GDM1 (cell line): ENCODE measurements around the gene CUL1.
A peak's percentile ranks its signal among the peaks of the same experiment; 100 is the strongest.

Experiments
- DNase-seq: peaks from one replicate; lab custom pipeline; 2025; lab: John Stamatoyannopoulos, UW

CUL1 gene

GRCh38 chr7:148761499-148762278 lies 63.0 kb downstream of the CUL1 start:
- DNase-seq, result no peak

DNA sequence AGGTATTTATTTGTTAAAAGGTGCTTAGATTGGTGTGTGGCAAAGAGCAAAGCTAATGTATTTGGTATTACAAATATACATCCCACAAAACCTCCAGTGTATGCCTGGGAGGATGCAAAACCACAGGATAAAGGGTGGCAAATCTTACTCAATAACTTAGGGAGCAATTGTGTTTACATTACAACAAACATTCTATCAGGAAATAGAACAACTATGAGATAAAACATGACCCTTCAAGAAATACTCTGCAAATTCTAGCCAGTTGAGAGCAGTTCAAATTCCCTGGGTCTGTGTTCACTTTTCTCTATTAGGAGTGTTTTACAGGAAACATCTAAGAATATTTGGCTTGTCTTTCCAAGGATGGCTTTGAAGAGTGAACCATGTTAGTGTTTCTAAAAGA lies 64.9 kb downstream of the CUL1 start:
- no peak for DNase-seq

DNA sequence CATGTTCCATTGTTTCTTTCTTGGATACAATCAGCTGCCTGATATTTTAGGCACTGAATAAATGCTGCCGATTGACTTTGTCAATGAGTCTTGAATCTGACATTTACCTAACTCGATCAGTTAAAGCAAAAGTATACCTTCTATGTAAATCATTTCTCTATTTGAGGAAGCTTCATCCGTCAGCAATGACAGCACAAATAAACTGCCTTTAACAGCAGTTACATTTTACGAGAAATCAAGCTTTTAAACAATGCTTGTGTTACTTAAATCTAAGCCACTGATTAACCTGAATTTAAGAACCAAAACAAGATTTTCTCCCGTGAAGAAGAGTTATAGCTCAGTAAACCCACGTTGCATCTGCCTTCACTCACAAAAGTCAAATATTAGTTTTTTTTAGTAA lies 71.3 kb downstream of the CUL1 start:
- DNase-seq, result no peak

DNA sequence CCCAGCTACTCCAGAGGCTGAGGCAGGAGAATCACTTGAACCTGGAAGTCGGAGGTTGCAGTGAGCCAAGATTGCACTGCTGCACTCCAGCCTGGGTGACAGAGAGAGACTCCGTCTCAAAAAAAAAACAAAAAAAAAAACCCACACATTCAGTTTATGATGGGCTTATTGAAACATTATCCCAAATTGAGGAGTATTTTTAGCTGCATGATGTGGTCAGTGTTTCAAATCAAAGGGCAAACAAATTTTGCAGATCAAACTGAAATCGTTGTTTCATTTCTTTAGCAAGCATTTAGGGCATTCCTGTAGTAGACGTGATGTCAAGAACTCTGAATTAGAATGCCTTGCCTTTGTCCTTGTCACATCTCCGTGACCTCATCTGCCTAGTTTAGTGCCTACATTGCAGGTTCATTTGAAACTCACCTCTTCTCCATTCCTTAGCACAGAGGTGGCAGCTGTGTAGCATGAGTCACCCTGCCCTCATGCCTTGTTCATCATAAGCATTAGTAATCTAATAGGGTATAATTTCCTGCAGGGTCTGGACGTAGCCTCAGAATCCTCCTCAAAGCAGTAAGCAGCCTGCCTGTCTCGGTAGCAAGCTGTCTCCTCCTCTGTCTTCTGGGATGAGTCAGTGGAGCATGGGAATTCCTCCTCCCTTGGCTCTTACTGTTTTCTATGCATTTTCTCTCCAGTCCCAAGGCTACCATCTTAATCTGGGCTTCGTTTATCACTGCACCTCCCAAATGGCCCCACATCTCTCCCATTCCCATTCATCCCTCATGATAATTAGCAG lies 73.8 kb downstream of the CUL1 start:
- DNase-seq, result no peak

DNA sequence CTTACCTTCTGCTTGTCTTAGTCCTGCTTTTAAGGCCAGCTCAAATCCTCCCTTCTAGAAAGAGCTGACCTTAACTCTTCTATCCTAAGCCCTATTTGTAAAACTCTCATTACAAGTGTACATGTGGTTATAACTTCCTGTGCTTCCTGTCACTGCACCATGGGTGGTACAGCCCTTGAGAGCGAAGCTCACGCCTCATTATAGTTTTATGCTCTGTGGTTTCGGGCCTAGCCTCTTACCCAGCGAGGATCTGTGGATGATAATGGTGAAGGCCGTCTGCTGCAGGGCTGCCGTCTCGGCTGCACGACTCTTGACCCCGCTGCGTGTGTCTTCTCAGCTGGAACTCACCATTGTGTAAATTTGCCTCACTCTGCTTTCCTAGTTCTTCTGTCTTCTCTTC lies 74.6 kb downstream of the CUL1 start:
- DNase-seq, result peak; percentile 8

DNA sequence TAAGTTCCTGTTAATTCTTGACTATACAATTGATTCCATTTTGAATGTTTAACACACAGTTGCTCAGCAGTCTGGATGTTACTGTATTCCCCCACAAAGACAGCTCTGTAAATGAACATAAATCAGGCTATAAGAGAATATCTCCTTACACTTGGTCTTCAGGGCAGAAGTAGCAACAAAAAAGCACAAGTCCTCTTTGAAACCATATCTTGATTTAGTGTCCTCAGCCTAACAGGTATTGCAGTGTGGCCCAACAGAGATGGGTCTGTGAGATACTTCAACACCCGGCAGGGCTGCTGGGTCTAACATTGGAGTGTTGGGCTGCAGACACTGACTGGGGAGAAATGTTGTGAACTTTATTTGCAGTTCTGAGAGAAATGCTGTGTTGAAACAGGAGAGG lies 75.8 kb downstream of the CUL1 start:
- no peak for DNase-seq

- no peak for DNase-seq
Measured at GRCh38 chr7:148782757-148783456, 84.2 kb downstream of the CUL1 start.

DNA sequence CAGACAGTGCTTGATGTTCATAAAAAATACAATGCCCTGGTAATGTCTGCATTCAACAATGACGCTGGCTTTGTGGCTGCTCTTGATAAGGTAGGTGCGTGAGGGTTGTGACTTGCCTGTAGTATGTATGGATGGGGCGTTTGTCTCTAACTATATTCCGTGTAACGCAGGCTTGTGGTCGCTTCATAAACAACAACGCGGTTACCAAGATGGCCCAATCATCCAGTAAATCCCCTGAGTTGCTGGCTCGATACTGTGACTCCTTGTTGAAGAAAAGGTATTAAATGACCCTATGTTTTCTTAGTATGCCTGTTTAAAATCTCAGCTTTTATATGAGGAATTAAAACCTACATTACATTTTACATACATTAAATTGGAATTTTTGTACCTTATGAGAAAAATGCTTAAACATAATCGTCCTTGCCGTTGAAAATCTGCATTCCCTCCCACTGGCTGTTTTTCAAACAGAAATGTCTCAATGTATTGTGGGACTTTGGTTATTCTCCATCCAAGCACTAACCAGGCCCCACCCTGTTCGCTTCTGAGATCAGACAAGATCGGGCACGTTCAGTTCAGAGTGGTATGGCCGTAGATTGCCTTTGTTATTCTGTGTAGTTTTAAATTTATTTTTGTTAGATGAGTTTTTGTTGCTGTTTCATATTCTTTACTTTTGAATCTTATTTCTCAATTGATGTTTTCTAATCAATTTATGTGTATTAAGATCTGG lies 85.3 kb downstream of the CUL1 start:
- no peak for DNase-seq

DNA sequence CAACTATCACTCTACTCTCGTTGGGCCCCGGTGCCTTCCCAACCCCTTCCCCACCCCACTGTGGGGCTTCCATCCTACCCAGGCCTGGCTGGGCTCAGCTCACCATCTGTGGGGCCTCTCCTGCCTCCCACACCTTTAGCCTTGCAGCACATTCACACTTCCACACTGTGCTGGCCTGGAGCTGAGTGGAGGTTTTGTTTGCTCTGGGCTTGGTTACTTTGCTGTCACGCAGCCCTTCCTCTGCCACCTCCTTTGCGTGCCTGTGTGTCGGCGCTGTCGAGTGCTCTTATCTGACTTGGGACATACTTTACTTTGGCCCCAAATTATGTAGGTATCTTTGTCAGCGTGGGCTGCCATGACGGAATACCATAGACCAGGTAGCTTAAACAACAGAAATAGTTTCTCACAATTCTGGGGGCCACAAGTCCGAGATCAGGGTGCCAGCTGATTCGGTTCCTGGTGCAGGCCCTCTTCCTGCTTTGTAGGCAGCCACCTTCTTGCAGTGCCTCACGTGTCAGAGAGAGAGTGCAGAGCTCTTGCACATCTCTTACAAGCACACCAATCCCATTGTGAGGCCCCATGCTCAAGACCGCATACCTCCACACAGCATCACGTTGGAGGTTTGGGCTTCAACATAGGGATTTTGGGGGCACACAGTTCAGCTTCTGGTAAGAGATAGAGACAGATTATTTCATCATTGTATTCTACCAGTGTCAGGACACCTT lies 89.0 kb downstream of the CUL1 start:
- no peak for DNase-seq

GRCh38 chr7:148789220-148789619 lies 90.5 kb downstream of the CUL1 start:
- no peak for DNase-seq

DNA sequence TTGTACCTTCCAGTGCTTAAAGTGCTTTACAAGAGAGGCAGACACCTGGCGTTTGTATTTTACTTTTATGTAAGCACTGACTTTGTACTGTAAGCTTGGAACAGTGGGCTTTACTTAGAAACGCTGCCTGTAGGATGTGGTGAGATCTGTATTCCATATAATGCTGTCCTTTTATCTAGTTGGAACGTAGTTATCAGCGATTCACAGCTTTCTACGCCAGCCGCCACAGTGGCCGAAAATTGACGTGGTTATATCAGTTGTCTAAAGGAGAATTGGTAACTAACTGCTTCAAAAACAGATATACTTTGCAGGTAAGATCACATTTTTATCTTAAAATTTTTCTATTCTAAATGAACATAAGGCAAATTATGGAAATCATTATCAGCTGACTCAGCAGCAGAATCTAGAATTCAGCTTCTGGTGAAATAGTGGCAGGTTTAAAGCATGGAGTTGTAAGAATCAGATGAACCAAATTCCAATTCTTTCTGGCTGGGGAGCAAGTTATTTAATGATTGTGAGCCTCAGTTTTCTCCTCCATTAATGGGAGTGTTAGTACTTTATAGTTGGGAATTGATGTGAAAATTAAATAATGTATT lies 91.5 kb downstream of the CUL1 start:
- DNase-seq, result no peak

GRCh38 chr7:148790850-148791249 lies 92.1 kb downstream of the CUL1 start:
- no peak for DNase-seq

GRCh38 chr7:148791546-148791945 lies 92.8 kb downstream of the CUL1 start:
- no peak for DNase-seq

- DNase-seq, result no peak
Measured at GRCh38 chr7:148793590-148793989, 94.9 kb downstream of the CUL1 start.

GRCh38 chr7:148794476-148794875 lies 95.8 kb downstream of the CUL1 start:
- DNase-seq, result no peak

- no peak for DNase-seq
Measured at GRCh38 chr7:148796841-148797240, 98.1 kb downstream of the CUL1 start.

GRCh38 chr7:148799893-148800555 lies 101.3 kb downstream of the CUL1 start:
- DNase-seq, result no peak

GRCh38 chr7:148800677-148801076 lies 102.0 kb downstream of the CUL1 start:
- no peak for DNase-seq

- DNase-seq, result no peak
Measured at GRCh38 chr7:148802101-148802493, 103.4 kb downstream of the CUL1 start.

GRCh38 chr7:148803094-148803493 lies 104.4 kb downstream of the CUL1 start:
- DNase-seq, result no peak
